MCF 10A (cell line): Measurements from ENCODE around the gene NFASC. TPM values are rescaled to one million over a fixed set of nuclear protein-coding genes. Genes with fewer than 3 reads are reported as not detected.

Experiments used
- BruUV-seq: library from RNA; stranded (reverse); fragments of 400-500 nt; replicated peaks from 2 replicates; lab custom pipeline; 2021; lab: Mats Ljungman, UMichigan
- CTCF ChIA-PET: fragments of 300-600 bp; sonication (Branson Sonifier 250); formaldehyde crosslinking; extraction: SDS; loops from one replicate; lab custom pipeline; 2021; ENCODE audit warnings: antibody characterized with exemption, inconsistent platforms; lab: Yijun Ruan, JAX
- POLR2A ChIA-PET: fragments of 300-600, 350-650 bp; sonication (Branson Sonifier 250); formaldehyde crosslinking; extraction: SDS; loops from one replicate; lab custom pipeline; 2020; ENCODE audit warnings: antibody characterized with exemption, inconsistent platforms; lab: Yijun Ruan, JAX
- DNase-seq: peaks from one replicate; pipeline ENCODE4 v3.0.0-alpha.2; 2018; ENCODE audit not compliant: unreplicated experiment
- H3K27ac Mint-ChIP-seq: one replicate; pipeline ENCODE4 v1.8.0; 2022; ENCODE audit warnings: mild to moderate bottlenecking, low read depth, mixed read lengths; ENCODE audit not compliant: unreplicated experiment
- H3K27me3 Mint-ChIP-seq: one replicate; pipeline ENCODE4 v1.8.0; 2022; ENCODE audit warnings: mixed read lengths; ENCODE audit not compliant: insufficient read depth, unreplicated experiment
- H3K36me3 Mint-ChIP-seq: one replicate; pipeline ENCODE4 v1.8.0; 2022; ENCODE audit warnings: mild to moderate bottlenecking, moderate library complexity, mixed read lengths; ENCODE audit not compliant: insufficient read depth, unreplicated experiment
- H3K4me1 Mint-ChIP-seq: one replicate; pipeline ENCODE4 v1.8.0; 2022; ENCODE audit warnings: mixed read lengths; ENCODE audit not compliant: insufficient read depth, unreplicated experiment
- H3K4me3 Mint-ChIP-seq: one replicate; pipeline ENCODE4 v1.8.0; 2022; ENCODE audit warnings: mild to moderate bottlenecking, moderate library complexity, mixed read lengths; ENCODE audit not compliant: unreplicated experiment
- H3K9me3 Mint-ChIP-seq: one replicate; pipeline ENCODE4 v1.8.0; 2022; ENCODE audit warnings: mixed read lengths; ENCODE audit not compliant: unreplicated experiment
- CTCF ChIP-seq: fragments of 200-600 bp; IDR thresholded peaks from one replicate; pipeline ENCODE4 v1.8.0; 2022; ENCODE audit warnings: antibody characterized with exemption, mild to moderate bottlenecking; ENCODE audit not compliant: unreplicated experiment
- intact Hi-C: fragments of 100-400 bp; cut with micrococcal nuclease; formaldehyde crosslinking; loops from 2 replicates; pipeline ENCODE4 v1.14.1; 2022
- total RNA-seq: library from RNA; stranded (reverse); gene quantifications from 2 replicates; pipeline ENCODE4 v1.2.3, GENCODE V29; 2022

NFASC gene
- total RNA-seq, 1 experiment from 2014 or later: 0.98 TPM

DNA sequence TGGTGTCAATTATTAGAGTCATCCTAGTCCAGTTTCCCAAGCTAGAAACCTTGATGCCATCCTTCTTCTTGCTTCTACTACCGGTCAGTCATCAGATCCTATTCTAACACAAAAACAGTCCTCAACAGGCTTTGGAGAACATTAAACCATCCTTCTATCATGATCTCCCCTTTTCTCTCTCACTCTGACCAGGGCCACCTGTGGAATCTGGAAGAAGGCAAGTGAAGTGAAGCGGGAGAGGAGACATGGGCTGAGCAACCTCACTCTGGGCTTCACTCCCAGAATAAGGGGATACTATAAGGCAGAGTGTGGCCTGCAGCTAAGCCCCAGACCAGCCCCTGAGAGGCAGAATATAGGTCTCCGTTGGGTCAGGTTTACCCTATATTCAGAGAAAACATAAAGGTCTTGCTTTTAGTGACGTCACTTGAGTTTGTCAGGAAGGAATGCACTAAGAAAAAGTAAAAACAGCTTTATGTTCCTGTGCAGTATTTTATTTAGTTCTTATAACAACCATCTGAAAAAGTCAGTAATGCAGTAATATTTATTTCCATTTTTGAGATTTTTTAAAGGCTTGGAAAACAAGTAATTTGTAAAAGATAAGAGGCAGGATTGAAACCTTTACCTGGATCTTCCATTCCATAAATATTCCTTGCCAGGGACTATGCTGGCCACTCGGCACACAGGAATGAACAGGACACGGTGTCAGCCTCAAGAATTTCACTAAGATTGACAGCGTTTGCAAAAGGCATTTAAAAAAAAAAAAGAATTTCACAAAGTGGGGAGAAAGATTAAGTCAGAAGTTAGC, 61.3 kb downstream of the NFASC start:
- H3K27me3 Mint-ChIP-seq: peaks cover 5% of the 10 kb centered on the region

GRCh38 chr1:204932573-204932909, 61.9 kb downstream of the NFASC start:
- H3K36me3 Mint-ChIP-seq: no peaks in the 10 kb centered on the region
- peaks cover 11% of the 10 kb centered on the region for H3K27me3 Mint-ChIP-seq
- TF ChIP-seq CTCF: no peak
- ChIA-PET CTCF (interaction anchor here (1.7 to 2.8 kb wide), 2 partner anchors 7 to 10 kb away, joined by 6 to 22 read pairs; no protein-coding TSS in a partner anchor), POLR2A (no interaction called here)
- no peak overlapping the region for H3K27ac Mint-ChIP-seq
- no peaks in the 10 kb centered on the region for H3K9me3 Mint-ChIP-seq
- H3K4me1 Mint-ChIP-seq: no peaks in the 10 kb centered on the region
- no TSS peak for BruUV-seq
- DNase-seq: no peak
- intact Hi-C loops: no loop called here
- H3K4me3 Mint-ChIP-seq: no peak overlapping the region

More for the DNA sequence above, 61.3 kb downstream of the NFASC start:
- intact Hi-C loops: no loop called here
- CTCF ChIA-PET: interaction anchor here (0.5 to 2.8 kb wide), 6 partner anchors 8 to 256 kb away, joined by 3 to 22 read pairs (median 5); no protein-coding TSS in a partner anchor
- Mint-ChIP-seq H3K36me3 (no peaks in the 10 kb centered on the region), H3K4me1 (no peaks in the 10 kb centered on the region), H3K4me3 (no peak overlapping the region), H3K9me3 (no peaks in the 10 kb centered on the region), H3K27ac (no peak overlapping the region)
- POLR2A ChIA-PET: no interaction called here
- BruUV-seq: no TSS peak
- TF ChIP-seq CTCF: no peak
- DNase-seq: no peak

- Mint-ChIP-seq H3K4me1 (no peaks in the 10 kb centered on the region), H3K27ac (no peak overlapping the region), H3K4me3 (no peak overlapping the region), H3K27me3 (peaks cover 12% of the 10 kb centered on the region), H3K36me3 (no peaks in the 10 kb centered on the region), H3K9me3 (no peaks in the 10 kb centered on the region)
- CTCF ChIA-PET: interaction anchor here (0.8 kb wide), 1 partner anchor 171 kb away, joined by 5 read pairs; no protein-coding TSS in a partner anchor
- POLR2A ChIA-PET: no interaction called here
- intact Hi-C loops: loop anchor here (2.0 kb wide), 1 partner anchor 116 kb away; no protein-coding TSS in a partner anchor
- BruUV-seq: no TSS peak
- DNase-seq: no peak
- no peak for TF ChIP-seq CTCF
These were observed 64.5 kb downstream of the NFASC start for GRCh38 chr1:204935155-204935554.

GRCh38 chr1:204936765-204937164, 66.1 kb downstream of the NFASC start:
- Mint-ChIP-seq H3K4me1 (no peaks in the 10 kb centered on the region), H3K9me3 (no peaks in the 10 kb centered on the region), H3K27me3 (peaks cover 12% of the 10 kb centered on the region), H3K36me3 (no peaks in the 10 kb centered on the region), H3K27ac (no peak overlapping the region), H3K4me3 (no peak overlapping the region)
- intact Hi-C loops: no loop called here
- TF ChIP-seq CTCF: no peak
- BruUV-seq: no TSS peak
- ChIA-PET CTCF (interaction anchor here (0.7 to 1.3 kb wide), 2 partner anchors 9 to 41 kb away, joined by 3 to 6 read pairs; no protein-coding TSS in a partner anchor), POLR2A (no interaction called here)
- no peak for DNase-seq
